Activated CD4-positive, alpha-beta T cell treated with anti-CD3 and anti-CD28 coated beads, Interleukin-10, Interleukin-2, amounts not matched to agents 100 ng/mL and 50 ng/mL, durations not matched to agents 16 hours and 8 hours (primary cell): ENCODE results near the gene VEZF1.

Experiments used
- DNase-seq: peaks from one replicate; pipeline ENCODE4 v3.0.0-alpha.2; 2020

Gene VEZF1

DNA sequence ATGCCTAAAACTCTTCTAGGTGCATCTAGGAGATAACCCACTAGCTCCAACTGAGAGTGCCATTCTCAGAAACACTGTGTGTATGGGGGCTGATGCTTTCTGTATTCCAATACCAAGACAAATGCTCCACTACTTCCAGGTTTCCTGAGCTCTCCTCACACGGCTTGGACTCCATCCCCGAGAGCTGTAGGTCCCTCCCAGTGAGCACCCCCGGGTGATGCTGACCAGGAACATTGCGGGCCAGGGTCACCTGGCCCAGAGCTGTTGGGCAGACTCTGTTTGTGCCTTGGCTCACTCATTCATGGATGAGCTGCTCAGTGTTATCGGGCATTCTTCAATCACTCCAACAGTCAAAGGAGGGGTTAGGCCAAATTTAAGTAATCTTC is 39.9 kb downstream of the VEZF1 start:
- DNase-seq = no peak

DNA sequence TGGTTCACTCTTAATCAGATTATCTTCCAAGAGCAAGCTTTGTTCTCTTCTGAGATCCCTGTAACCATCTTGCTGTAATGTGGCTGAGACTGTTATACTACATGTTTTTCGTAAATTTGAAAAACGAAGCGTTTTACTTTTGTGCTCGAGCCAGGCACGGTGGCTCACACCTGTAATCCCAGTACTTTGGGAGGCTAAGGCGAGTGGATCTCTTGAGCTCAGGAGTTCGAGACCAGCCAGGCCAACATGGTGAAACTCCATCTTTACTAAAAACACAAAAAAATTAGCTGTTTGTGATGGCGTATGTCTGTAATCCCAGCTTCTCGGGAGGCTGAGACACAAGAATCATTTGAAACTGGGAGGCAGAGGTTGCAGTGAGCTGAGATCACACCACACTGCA is 40.7 kb downstream of the VEZF1 start:
- no peak for DNase-seq

DNA sequence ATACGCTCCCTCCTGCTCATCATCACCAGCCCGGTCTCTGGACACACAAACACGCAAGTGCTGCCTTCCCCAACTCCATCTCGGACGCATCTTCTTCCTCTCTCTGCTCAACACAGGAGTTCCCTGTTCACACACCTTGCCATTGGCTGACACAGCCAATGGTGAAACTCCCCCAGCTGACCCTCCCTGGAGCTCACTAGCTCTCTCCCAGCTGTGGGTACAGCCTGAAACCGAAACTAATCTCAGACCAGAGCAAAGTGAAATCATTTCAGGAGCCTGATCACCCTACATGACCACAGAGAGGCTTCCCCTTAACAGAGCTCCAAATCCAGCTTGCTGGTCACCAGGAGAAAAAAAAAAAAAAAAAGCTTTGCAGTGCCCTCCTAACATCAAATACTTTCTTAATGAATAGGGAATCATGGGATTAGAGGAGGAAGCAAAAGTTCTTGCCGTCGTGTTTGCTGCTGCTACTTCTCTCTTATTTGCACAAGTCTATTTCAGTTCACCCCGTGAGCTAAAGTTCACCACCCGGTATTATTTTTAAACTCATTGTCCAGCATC is 41.2 kb downstream of the VEZF1 start:
- peak; percentile 68 for DNase-seq

DNA sequence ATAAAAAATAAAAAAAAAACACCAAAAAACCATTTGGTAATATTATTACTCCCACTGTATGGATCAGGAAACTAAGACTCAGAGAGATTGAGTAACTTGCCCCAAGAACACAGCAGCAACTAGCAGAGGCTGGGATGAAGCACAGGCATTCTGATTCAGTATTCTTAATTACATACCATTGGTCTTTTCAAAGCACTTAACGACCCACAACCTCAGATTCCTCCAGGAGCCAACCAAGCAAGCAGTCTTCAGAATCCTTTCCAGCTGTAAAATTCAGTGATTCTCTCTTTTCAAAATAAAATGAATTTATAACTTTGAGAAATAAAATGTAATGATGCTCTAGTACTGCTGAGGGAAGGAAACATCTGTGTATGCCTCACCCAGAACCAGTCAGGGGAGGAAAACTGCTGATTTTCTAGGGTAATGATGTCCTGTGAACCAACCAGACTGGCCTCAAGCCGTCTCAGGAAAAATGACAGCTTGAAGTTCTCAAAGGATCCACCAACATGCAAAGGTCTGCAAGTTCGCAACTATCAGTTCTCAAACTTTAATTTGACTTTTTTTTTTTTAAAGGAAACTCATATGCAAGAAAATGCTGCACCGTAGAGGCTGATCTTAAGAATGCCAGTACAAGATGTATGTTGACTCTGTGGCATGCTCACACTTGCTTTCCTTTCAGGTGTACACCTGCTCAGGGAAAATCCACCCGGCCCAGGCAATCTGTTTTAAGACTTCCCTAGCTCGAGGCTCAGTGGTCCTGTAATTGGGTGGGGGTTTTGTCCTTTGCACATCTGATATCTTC is 41.9 kb downstream of the VEZF1 start:
- DNase-seq = no peak

GRCh38 chr17:57944908-57945307 is 43.1 kb downstream of the VEZF1 start:
- no peak for DNase-seq

GRCh38 chr17:57943645-57944044 is 44.4 kb downstream of the VEZF1 start:
- DNase-seq = no peak

DNA sequence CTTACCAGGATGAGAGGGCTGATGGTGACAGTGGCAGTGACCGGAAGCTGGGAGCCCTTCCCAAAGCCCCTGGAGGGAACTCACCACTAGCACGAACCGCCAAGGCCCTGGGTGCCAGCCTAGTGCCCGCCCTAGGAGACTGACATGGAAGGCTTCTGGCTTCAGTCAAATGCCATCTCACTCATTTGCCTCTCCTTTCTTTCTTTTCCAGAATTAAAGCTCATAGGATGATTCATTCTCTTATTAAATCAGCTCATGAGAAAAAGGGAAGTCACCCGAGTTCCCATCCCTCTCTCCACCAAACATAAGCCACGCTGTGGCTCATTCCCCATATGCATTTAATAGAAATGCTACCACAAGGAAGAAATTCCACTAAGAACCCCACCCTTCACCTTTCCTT is 44.9 kb downstream of the VEZF1 start:
- no peak for DNase-seq

- no peak for DNase-seq
Observed at GRCh38 chr17:57941384-57942370, 46.4 kb downstream of the VEZF1 start.

DNA sequence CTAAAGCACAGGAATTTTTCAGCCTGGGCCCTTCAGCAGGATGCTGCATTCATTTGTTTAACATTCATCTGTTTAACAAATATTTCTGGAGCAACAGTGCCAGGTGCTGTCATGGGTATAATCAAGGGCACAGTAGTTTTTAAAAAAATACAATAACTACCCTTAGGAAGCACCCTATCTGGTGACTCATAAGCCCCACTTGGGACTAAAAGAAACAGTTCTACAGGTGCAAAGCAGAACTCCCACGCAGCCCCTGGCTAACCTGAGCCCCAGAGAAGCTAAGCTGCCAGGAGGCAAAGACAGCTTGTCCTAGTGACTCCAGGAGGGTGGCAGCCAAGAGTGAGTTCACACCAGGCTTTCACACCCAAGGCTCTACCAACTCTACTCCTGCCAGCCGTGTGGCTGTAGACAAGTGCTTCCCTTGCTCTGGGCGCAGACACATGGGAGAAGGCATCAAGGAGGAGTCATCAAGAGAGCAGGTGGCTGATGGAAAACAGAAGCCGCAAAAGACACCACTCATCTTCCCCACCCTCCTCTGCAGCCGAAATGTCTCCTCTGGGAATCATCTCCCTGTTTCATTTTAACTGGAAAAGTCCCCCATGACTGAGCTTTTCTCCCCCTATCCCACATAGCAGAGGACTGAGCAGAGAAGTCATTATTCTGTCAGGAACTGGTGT is 47.3 kb downstream of the VEZF1 start:
- DNase-seq = no peak

DNA sequence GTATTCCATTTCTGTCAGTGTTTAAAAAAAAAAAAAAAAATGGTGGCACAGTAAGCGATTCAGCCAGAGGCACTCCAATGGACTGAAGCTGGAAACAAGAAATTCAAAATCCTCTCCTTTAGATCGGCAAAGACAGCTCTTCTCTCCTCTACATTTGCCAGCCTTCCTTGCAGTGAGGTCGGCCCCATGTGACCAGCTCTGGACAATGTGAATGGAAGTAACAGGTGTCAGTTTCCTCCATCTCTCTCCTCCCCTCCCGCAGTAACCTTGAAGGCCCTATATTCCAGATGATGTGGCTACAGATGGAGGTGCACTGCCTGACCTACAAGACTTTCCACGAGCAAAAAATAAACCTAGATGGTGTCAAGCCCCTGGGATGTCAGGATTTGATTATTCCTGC is 47.8 kb downstream of the VEZF1 start:
- no peak for DNase-seq

GRCh38 chr17:57939797-57940196 is 48.3 kb downstream of the VEZF1 start:
- DNase-seq = no peak

- no peak for DNase-seq
Observed at GRCh38 chr17:57938061-57938502, 50.0 kb downstream of the VEZF1 start.

DNA sequence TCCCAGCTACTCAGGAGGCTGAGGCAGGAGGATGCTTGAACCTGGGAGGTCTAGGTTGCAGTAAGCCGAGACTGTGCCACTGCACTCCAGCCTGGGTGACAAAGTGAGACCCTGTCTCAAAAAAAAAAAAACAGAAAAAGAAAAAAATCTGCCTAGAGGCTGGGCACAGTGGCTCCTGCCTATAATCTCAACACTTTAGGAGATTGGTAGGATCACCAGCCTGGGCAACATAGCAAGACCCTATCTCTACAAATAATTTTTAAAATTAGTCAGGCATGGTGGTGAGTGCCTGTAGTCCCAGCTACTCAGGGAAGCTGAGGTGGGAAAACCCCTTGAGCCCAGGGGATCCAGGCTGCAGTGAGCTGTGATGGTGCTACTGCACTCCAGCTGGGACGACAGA is 50.6 kb downstream of the VEZF1 start:
- no peak for DNase-seq

DNA sequence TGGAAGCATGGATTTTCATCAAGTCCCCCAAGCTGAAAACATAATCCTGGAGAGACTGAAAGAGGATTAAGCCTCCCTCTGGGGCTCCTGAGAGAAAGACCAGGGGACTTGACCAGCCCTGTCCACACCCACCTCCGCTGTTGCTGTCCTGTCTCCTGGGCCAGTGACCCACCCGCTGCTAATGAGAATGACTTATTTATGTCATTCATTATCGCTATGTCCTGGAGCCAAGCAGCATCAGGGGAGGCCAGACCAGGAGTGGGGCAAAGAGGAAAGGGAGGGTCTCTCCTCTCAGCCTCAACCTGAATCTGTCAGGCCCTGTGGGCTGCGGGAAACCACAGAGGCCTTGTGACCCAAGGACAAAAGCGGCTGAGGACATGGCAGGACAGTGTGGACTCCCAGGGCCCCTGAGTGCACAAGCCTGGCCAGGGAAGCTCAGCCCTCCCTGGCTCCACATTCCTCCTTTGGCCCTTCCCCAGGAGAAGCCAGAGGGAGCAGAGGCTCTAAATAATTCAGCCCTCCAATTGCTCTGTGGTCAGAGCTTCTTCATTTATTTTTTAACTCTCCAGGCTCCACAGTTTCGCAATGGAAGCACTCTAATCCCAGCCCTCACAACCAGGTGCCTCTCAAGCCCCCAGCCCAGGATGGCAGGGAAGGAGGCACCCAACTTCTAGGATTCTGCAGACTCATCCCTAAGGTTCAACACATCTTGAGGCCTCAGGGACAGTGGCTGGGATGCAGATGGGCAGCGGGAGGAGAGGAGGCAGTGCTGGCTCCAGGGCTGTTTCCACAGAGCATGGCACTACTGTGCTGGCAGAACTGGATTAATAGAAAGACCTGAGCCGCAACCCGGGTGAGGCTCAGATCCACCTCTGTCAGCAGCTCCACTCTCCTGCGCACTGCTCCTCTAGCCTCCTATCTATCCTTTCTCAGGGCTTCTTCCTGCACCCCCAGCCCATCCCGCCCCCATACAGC is 51.9 kb downstream of the VEZF1 start:
- DNase-seq = no peak

- DNase-seq = no peak
Observed at GRCh38 chr17:57931488-57932137, 56.4 kb downstream of the VEZF1 start.

GRCh38 chr17:57930239-57930638 is 57.8 kb downstream of the VEZF1 start:
- DNase-seq = no peak

DNA sequence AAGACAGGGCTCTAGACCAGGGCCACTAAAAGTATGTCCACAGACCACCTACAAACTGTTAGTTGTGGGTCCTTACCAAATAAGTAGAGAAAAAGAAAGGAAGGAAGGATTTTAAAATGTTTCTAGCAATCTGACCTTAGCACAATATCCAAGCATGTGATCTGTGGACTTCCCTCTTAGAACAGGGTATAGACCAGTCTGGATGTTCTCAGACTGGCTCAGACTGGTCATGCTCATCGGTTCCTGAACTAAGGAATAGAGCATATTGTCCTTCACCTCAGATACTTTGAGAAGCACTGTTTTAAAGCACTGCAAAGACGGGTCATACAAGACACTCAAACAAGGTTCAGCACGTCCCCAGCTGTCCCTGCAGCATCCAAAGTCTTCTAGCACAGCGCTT is 58.7 kb downstream of the VEZF1 start:
- no peak for DNase-seq

DNA sequence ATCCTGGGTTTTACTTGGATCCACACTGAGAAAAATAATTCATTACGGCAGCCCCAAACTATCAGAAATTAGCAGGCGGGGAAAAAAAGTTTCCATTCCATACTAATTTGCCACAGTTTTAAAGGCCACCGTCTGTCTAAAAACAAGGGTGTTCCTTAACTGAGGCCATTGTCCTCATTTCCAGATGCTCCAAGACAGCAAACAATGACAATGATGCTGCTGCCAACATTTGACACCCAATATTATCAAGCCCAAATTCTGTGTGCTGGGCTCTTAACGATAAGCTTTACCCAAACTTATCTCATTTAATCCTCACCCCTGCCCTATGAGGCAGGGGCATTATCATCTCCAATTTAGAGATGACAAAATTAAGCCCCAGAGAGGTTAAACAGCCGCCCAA is 59.1 kb downstream of the VEZF1 start:
- DNase-seq = no peak

DNA sequence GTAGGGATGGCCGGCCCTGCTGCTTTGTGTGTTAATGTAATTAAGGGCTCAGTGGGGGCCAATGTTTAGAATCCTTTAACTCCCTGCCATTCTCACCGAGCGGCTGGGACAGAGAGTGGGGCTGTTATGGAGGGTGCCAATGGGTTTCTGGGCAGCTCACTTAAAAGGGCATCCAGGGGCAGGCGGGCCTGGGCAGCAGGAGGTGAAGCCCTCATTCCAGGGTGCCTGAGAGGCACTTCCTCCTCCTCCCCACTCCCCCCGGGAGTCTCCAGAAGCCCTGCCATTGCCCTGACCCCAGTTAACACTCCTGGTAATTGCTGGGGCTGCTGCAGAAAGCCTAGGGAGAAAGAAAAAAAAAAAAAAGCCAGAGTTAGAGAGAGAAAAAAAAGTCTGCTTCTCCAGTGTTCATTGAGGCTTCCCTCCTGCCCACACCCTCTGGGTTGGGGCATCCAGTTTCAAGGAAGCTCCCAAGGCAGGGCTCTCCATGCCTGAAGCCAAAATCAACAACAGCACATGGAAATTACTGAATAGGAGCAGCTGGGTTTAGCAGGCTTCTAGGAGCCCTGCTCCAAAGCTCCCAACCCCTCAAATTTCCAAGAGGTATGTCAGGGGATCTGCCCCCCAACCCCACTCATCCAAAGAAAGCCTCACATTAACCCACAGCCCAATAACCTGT is 60.9 kb downstream of the VEZF1 start:
- DNase-seq = no peak

DNA sequence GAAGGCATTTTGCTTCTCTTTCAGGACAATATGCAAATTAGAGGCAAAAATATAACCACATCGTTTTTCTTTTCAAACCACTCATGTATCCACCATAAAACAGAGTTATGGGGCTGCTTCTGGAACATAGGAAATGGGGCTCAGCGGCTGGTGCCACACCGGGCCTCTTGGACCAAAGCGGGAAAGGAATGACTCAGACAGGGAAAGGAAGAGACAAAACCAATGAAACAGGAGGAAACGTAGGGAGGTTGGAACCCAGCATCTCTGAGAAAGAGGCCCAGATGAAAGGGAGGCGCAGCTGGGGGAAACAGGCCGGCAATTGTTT is 61.4 kb downstream of the VEZF1 start:
- DNase-seq = no peak
